ENCODE data around the gene PGA5.
"Not testable (repeated sequence)": the region's sequence is repeated elsewhere in the genome, so short reads cannot be mapped to it uniquely, and the experiment has no call there.

PGA5 gene

GRCh38 chr11:61231585-61231984 lies 9.4 kb upstream of the PGA5 start:
- H3K27ac ChIP-seq; H3K4me3 ChIP-seq; DNase-seq (ENCODE audit: low spot score): not testable (repeated sequence)

- not testable (repeated sequence) for H3K4me3 ChIP-seq
Measured at GRCh38 chr11:61232548-61233145, 8.3 kb upstream of the PGA5 start.

GRCh38 chr11:61237130-61237529 lies 3.8 kb upstream of the PGA5 start:
- H3K4me3 ChIP-seq; H3K27ac ChIP-seq; DNase-seq (ENCODE audit: low spot score): not testable (repeated sequence)

More at GRCh38 chr11:61232548-61233145, 8.3 kb upstream of the PGA5 start:
- H3K27ac ChIP-seq; DNase-seq (ENCODE audit: low spot score): not testable (repeated sequence)

- H3K4me3 ChIP-seq; H3K27ac ChIP-seq; DNase-seq (ENCODE audit: low spot score): not testable (repeated sequence)
Measured at GRCh38 chr11:61240288-61240687, 687 bp upstream of the PGA5 start.

DNA sequence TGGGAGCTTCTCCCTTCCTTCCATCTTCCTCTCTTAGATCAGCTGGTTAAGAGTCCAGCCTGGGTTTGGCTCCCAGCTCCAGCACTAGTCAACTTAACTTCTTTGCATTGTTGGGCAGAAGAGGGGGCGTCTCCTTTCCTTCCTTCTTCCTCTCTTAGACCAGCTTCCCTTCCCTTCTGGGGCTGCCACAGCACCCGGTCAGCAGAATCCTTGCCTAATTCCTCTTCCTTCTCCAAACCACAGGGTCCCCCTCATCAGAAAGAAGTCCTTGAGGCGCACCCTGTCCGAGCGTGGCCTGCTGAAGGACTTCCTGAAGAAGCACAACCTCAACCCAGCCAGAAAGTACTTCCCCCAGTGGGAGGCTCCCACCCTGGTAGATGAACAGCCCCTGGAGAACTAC lies 551 bp downstream of the PGA5 start:
- not testable (repeated sequence) for H3K4me3 ChIP-seq; DNase-seq (ENCODE audit: low spot score); H3K27ac ChIP-seq

- H3K4me3 ChIP-seq; DNase-seq (ENCODE audit: low spot score); H3K27ac ChIP-seq: not testable (repeated sequence)
Measured at GRCh38 chr11:61245284-61245964, 4.4 kb downstream of the PGA5 start.

- not testable (repeated sequence) for H3K4me3 ChIP-seq; DNase-seq (ENCODE audit: low spot score); H3K27ac ChIP-seq
Measured at GRCh38 chr11:61248071-61248470, 7.1 kb downstream of the PGA5 start.

GRCh38 chr11:61249201-61249600 lies 8.2 kb downstream of the PGA5 start:
- not testable (repeated sequence) for H3K27ac ChIP-seq; DNase-seq (ENCODE audit: low spot score); H3K4me3 ChIP-seq

GRCh38 chr11:61250796-61251765 lies 10.1 kb downstream of the PGA5 start:
- H3K27ac ChIP-seq; DNase-seq (ENCODE audit: low spot score); H3K4me3 ChIP-seq: not testable (repeated sequence)

DNA sequence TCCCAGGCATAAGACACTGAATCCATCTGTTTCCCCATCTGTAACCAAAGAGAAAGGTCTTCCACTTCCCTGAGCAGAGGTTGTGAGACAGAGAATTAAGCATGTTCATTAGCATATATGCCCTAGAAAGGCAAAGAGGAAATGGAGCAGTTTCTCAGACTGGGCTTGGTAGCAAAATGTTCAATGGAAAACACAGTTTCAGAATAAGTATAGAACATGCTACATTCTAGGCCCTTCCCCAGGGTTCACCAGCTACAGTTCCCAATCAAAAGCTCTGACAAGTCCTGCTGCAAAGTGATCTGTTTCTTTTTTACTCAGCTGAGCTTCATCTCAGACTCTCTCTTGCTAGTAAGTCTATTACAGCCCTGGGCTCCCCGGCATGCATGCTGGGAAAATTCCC lies 11.4 kb downstream of the PGA5 start:
- not testable (repeated sequence) for H3K27ac ChIP-seq; H3K4me3 ChIP-seq; DNase-seq (ENCODE audit: low spot score)

DNA sequence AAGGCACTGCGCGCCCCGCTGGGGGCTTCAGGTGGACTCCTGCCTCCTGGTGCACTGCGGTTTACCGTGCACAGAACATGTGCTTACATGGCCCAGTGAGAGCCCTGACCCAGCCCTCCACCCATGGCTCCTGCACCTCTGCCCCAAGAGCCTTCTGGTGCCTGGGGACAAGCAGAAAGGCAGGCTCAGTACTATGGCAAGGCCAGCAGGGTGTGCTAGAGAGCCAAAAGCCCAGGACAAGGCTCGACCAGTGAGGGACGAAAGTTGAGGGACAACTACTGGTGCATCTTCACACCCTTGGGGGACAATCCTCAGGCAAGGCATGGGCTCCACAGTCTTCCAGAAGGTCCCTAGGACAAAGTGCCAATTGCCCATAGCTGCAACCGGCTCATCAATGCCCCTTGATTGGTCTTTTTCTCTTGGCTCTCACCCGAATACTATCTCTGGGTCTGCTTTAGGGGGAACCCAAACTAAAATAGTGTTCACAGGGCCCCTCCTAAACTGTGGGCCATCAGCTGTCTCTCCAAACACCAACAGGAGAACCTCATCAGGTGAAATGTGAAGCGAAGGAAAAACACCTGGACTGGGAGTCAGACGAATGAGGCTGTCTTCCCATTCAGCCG lies 13.5 kb downstream of the PGA5 start:
- TF ChIP-seq, protein P1, sequence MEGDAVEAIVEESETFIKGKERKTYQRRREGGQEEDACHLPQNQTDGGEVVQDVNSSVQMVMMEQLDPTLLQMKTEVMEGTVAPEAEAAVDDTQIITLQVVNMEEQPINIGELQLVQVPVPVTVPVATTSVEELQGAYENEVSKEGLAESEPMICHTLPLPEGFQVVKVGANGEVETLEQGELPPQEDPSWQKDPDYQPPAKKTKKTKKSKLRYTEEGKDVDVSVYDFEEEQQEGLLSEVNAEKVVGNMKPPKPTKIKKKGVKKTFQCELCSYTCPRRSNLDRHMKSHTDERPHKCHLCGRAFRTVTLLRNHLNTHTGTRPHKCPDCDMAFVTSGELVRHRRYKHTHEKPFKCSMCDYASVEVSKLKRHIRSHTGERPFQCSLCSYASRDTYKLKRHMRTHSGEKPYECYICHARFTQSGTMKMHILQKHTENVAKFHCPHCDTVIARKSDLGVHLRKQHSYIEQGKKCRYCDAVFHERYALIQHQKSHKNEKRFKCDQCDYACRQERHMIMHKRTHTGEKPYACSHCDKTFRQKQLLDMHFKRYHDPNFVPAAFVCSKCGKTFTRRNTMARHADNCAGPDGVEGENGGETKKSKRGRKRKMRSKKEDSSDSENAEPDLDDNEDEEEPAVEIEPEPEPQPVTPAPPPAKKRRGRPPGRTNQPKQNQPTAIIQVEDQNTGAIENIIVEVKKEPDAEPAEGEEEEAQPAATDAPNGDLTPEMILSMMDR (IDR thresholded peaks at IDR 0.05), result peak; percentile 47
- DNase-seq (ENCODE audit: low spot score), result no peak
- Histone ChIP-seq H3K4me3 (no peak overlapping the region), H3K27ac (no peak overlapping the region)

DNA sequence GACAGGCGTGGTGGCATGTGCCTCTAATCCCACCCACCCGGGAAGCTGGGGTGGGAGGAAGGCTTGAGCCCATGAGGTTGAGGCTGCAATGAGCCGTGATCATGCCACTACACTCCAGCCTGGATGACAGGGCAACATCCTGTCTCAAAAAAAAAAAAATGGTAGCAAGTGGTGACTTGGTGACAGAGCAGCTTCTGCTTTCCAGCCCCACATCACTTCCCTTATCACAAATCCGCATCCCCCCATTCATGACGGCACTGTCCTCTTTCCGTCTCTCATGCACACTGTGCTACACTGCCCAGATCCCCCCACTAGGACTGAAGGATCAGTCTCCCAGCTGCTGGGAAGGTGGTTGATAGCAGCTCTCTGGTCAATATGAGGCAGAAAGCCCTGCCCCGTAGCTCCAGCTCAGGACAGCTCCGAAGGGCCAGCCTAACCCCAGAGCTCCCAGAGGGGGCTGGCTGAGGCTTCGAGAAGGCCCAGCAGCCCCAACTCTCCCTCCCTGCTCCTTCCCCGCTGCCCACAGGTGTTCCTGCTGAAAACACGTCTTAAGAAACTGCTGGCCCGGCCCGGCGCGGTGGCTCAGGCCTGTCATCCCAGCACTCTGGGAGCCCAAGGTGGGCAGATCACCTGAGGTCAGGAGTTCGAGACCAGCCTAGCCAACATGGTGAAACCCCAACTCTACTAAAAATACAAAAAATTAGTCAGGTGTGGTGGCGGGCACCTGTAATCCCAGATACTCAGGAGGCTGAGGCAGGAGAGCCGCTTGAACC lies 15.9 kb downstream of the PGA5 start:
- TF ChIP-seq, protein P1 (IDR thresholded peaks at IDR 0.05), result no peak
- Histone ChIP-seq H3K27ac (no peak overlapping the region), H3K4me3 (no peak overlapping the region)
- DNase-seq (ENCODE audit: low spot score), result no peak

All from coronary artery (tissue), 2 donors.